Medulla oblongata (tissue), 1 donor: ENCODE measurements around the gene FPGS.
A peak's percentile ranks its signal among the peaks of the same experiment; 100 is the strongest.
"Not testable (repeated sequence)": the region's sequence is repeated elsewhere in the genome, so short reads cannot be mapped to it uniquely, and the experiment has no call there.

Experiments used
- DNase-seq: peaks from one replicate; pipeline ENCODE4 v3.0.0-alpha.2; 2015; ENCODE audit errors: extremely low spot score

Gene FPGS

GRCh38 chr9:127838375-127839078 lies 35.8 kb downstream of the FPGS start:
- DNase-seq, result no peak

DNA sequence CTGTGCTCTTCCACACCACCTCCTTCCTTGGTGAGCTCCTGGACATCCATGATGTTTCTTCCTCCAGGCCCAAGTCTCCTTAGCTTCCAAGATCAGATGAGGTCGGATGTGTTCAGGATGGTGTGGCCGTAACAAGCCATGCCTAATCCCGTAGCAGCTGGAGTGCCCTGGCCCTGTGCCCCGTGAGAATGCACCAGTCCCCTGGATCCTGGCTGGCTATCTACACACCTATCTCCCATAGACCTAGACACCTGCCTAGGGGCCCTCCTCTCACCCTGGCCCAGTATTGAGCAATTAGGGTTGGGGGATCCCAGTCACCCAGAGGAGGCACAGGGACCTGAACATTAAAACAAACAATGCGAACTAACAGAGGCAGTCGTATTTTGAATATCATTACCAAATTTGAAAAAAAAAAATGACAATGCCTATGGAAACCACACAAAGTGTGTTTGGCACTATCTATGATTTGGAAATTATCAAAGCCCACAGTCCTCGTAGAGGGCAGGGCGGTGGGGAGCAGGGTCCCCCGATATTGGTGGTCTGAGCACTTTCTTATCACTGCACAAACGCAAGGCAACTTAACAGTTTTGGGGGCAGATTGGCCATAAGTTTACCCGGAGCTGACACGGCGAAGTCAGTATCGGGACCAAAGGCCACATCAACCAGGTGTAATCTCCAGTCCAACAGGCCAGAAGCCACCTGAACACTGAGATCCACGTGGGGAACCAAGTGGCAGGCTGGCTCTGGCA lies 38.6 kb downstream of the FPGS start:
- DNase-seq, result no peak

GRCh38 chr9:127844821-127845359 lies 42.2 kb downstream of the FPGS start:
- no peak for DNase-seq

GRCh38 chr9:127845619-127846018 lies 42.9 kb downstream of the FPGS start:
- DNase-seq, result not testable (repeated sequence)

DNA sequence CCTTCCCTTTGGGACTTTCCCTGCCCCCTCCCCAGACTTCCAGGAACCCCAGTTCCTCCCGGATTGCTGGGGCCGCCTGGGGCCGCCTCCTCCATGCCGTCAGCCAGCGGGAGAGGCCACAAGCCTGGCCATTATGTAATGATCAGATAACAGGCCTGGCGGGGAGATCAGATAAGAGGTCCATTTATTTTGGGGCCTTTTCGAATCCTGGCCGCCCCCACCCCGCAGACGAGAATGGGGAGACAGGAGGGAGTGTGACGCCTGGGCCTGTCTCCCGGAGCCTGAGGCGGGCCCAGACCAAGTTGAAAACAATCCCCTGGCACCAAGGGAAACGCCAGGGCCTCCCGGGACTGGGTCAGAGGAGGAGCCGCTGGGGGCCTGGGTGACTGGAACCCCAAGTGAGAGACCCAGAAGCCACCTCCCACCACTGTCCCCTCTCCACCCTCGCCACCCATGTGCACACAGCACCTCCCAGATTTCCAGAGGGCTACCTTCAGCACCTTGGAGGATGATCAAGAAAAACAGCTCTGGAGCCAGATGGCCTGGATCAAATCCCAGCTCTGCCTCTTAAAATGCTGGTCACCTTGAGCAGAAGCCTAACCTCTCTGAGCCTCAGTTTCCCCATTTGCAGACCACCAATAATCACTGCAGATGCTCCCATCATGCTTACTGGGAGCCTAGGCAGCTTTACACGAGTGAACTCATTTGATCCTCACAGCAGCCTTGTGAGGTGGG lies 43.9 kb downstream of the FPGS start:
- DNase-seq, result no peak

DNA sequence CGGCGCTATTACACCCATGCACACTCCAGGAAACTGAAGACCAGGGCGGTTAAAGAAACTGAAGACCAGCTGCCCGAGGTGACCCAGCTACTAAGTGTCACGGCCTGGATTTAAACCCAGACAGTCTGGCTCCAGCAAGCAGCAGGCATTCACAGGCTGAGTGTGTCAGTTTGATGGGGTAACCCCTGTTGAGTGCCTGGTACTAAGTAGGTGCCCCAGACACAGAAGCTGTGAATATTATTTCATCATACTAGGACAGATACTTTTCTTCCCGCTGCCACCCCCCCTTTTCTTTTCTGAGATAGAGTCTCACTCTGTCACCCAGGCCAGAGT lies 44.5 kb downstream of the FPGS start:
- no peak for DNase-seq

DNA sequence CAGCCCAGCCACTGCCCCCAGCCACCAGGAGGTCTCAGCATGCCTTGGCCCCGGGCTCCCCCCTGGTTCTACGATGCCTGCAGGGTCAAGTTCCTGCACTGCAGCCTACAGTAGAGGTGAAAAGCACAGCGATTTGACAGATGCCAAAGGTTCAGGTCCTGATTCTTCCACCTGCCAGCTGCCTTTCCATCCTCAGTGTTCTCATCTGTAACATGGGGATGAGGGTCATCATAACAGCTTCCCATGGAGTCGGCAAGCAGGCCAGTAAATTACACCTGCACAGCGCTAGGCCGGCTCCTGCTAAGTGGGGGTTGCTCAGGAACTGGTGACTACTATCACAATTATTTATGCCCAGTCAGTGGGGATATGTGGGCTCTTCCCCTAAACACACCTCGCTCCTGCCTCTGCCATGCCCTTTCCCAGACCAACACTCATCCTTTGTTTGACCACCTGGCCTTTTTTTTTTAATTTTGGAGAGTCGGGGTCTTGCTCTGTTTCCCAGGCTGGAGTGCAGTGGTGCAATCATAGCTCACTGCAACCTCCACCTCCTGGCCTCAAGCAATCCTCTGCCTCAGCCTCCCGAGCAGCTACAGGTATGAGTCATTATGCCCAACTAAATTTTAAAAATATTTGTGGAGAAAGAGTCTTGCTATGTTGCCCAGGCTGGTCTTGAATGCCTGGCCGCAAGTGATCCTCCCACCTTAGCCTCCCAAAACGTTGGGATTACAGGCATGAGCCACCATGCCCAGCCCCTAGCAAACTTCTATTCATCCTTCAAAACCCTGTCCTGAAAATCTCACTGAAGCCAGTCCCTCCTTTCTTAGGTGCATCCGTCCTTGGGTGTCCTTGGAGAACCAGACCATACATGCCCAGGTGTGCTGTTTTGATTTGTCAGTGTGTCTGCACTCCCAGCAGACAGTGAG lies 45.4 kb downstream of the FPGS start:
- no peak for DNase-seq

- no peak for DNase-seq
These were observed 46.2 kb downstream of the FPGS start for GRCh38 chr9:127848756-127849504.

- no peak for DNase-seq
These were observed 47.7 kb downstream of the FPGS start for GRCh38 chr9:127850286-127850830.

DNA sequence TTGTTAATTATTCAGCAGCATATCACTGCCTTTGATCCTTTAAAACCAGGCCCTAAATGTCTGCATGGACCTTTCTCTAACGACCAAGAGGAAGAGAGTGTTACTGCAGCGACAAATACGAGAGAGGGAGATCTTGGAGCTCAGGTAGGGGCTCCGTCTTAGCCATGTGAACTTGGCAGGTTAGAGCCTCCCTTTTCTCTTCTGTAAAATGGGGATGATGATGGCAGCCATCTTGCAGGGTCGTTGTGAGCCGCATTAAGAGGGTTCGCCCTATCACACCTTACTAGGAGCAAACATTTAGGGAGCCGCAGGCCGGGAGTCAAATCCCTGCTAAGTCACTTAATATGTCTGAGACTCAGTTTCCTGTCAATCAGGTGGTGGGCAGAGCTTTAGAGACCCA lies 50.1 kb downstream of the FPGS start:
- DNase-seq, result no peak

DNA sequence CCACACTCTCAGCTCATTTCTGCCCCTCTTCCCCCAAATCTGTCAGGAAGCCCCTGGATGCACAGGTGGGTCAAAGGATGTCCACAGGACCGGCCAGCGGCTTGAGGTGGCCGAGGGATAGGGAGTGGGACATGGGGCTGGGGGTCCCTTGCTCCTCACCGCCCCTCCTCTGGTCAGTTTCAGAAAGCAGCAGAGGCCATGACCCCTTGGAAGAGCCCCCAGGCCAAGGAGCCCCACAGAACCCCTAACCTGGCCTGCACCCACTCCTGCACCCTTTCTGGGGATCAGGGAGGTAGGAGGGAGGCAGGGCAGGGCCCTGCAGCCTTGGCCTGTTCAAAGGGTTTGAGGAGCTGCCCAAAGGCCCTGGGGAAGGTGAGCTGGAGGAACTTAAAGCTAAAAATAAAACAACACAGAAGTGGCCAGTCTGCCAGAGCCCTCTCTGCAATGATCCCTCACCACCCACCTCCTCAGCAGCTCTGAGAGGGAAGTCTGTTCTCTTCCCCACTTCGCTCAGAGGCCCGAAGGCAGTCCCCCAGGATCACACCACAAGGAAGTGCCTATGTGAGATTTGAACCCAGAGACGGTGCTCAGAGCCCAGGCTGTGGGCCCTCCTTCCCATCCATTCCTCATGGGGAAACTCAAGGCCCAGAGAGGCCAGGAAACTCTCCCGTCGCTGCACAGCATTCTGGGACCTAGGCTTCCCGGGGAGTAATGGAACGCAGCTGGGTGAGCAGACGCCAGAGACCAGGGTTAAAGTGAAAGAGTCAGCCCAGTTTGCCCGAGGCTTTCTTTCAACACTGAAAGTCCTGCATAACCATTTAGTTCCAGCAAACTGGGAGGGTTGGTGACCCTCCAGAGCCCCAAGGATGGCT lies 50.9 kb downstream of the FPGS start:
- DNase-seq, result no peak

DNA sequence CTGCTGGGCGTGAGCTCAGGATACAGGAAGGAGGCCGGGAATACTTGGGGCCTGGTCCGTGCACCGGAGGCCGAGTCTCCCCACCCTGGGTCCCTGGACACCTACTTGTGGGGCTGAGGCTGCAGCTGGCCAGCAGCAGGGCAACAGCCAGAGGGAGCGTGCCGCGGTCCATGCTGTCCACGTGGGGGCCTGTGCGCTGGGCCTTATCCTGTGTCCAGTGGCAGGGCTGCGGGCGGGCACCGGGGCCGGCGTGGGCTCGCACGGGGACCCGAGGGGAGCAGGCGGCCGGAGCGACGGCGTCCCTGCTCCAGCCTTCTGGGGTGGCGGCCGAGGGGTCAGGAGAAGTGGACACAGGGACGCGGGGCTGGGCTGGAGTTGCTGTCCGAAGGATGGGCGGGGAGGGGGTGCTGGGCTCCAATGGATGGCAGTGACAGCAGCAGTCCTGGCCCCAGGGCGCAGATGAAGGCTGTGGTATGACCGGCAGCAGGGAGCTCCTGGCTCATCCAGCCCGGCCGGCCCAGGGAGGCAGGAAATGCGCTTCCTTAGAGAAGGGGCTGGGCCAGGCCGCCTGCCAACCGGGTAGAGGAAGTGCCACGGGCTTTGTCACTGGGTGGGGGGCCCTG lies 51.6 kb downstream of the FPGS start, which contains the start of gene ENG:
ENG (minus strand) TSS at position 475 of the 623 bp plus-strand sequence; CDS start at position 172, 303 bp downstream.
- DNase-seq, result peak; percentile 50

DNA sequence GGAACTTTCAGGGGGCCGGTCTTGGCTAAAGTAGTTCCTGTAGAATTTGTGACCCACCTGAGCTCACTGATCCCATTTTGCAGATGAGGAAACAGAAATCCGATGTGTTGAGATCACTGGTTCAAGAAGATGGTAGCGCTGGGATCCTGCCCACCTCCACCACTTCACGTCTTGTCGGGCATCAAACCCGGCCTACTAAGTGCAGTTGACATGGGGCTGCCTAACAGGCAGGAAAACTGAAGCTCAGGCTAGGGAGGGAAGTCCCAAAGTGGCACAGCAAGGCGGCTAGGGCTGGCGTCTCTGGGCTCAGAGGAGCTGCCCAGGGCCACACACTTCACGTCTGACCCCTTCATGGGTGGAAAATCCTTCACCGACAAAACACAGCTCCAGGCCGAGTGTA lies 52.3 kb downstream of the FPGS start:
- no peak for DNase-seq

DNA sequence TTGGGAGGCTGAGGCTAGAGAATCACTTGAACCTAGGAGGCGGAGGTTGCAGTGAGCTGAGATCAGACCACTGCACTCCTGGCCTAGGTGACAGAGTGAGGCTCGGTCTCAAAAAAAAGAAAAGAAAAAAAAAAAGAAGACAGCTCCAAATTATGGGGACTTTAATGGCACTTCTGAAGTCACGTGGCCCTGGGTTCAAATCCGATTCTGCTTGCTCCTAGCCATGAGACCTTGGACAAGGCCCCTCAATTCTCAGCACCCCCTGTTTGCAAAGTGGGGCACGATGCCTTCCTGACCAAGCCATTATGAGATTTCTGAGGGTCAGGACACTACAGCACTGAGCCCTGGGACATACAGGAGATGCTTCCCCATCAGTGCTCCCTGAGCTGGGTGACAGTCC lies 52.8 kb downstream of the FPGS start:
- no peak for DNase-seq

DNA sequence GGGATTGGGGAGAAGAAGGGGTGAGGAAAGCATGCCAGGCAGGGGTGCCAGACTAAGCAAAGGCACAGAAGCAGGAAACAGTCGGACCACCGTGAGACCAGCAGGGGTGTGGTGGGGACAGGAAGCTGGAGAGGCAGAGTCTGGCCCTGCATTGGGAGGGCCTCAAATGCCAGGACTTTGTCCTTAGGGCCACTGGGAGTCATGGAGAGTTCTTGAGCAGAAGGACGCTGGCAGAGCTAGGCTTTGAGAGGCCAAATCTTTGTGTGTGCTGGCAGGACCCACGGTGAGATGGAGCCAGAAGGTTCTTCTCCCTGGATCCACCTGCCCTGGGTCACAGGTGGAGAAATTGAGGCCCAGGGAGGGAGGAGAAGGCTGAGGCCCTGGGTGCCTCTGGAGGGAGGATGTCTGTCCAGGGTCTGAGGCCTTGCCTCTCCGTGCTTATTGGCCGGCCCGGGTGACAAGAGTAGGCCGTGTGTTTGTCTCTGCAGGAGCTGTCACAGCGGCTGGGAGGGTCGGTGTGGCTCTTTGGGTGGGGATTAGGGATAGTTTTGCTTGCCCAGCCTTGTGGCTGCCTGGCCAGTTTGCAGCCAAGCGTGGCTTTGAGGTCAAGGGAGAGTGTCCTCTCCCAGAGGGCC lies 53.5 kb downstream of the FPGS start:
- DNase-seq, result no peak

DNA sequence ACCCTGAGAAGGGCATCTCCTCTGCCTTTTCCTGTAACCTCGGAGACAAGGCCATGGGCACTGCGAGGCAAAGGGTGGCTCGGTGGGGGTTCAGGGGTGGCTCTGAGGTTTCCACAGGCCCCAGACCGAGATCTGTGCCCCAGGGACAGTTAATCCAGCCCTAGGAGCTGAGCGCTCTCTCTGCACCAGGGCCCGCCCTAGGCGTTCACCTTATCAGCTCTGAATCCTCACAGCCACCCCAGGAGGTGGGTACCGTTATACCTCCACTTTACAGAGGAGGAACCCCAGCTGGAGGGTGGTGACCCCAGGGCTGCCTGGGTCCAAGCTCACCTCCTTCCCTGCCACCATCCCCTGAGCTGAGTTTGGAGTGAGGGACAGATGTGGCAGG lies 54.0 kb downstream of the FPGS start:
- DNase-seq, result no peak

- no peak for DNase-seq
These were observed 54.6 kb downstream of the FPGS start for GRCh38 chr9:127857278-127857677.

DNA sequence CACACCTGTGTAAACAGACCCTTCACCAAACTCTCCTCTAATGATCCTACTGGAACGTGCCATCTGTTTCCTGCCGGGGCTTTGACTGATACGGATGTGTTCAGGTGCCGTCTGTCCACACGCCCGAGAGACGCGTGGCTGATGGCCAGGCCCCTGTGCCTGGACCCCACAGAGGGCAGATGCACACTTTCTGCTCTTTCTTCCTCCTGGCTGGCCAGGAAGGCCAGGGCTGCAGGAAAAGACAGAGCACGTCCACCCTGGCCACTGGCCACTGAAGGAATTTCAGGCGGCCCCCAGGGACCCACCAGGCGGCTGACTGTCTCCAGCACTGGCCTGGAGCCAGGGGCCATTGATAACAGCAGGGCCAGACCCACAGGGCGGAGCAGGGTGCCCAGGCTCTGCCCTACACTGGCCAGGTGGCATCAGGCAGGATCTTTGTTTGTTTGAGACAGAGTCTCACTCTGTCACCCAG lies 55.4 kb downstream of the FPGS start:
- no peak for DNase-seq
